ENCODE results near the gene FAM184A. TPM values are rescaled to one million over a fixed set of nuclear protein-coding genes. Genes with fewer than 3 reads are reported as not detected.

Gene FAM184A
- total and polyA plus RNA-seq, 2 of the 8 experiments (the other 6 are each of a cell fraction or from before 2014, with no cell fraction given) = 6.3 to 11.3 TPM

DNA sequence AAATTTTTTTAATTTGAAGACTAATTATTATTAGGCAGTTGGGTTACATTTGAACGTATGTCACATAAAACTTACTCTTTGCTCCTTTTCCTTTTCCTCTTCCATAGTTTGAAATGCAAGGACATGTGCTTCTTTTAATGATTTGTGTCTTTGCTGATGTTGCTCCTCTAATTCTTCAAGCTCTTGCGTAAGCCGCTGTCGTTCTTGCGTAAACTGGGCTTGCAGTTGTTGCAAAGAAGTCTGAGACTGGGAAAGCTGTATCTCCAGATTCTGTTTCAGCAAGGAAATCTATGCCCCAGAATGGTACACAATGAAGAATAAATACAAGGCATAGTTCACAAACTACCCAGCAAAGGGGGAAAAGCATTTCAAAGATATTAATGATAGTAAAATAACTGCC, 98.4 kb downstream of the FAM184A start:
- Histone ChIP-seq H3K27ac (ENCODE audit: low read depth, low read length) (no peak overlapping the region), H3K79me2 (ENCODE audit: control insufficient read depth in 1 of 2, insufficient read depth in 2 of 2, low read length in 2 of 2) (no peaks in the 10 kb centered on the region), H3K14ac (ENCODE audit: insufficient read length) (no peak overlapping the region), H3K23ac (ENCODE audit: insufficient read length) (no peak overlapping the region), H2AFZ (ENCODE audit: low read length) (no peak overlapping the region), H3K36me3 (ENCODE audit: control insufficient read depth in 2 of 4, insufficient read depth in 4 of 4, low read length in 3 of 4) (peaks cover 0 to 7% (median 2%) of the 10 kb centered on the region in 4 experiments; a peak in 3 of 8 replicates), H3K56ac (replicated peaks; ENCODE audit: insufficient read length, low read depth, low read length) (no peak overlapping the region), H3K4me2 (ENCODE audit: insufficient read depth in 1 of 2, low read depth in 2 of 2, low read length in 2 of 2) (no peak overlapping the region), H2BK5ac (ENCODE audit: low read depth, low read length) (no peak overlapping the region), H4K91ac (replicated peaks; ENCODE audit: insufficient read length, low read length) (no peak overlapping the region), H4K20me1 (replicated peaks in 1 of 2; ENCODE audit: control insufficient read depth in 1 of 2, insufficient read depth in 2 of 2, low read length in 2 of 2) (no peaks in the 10 kb centered on the region), H3K4ac (replicated peaks; ENCODE audit: insufficient read length, low read depth, low read length) (no peak overlapping the region), H3K18ac (ENCODE audit: extremely low read depth, low read length) (no peak overlapping the region), H3K9me3 (ENCODE audit: insufficient read depth in 2 of 2, low read depth in 1 of 2, low read length in 1 of 2) (no peaks in the 10 kb centered on the region), H2BK12ac (ENCODE audit: low read depth, low read length) (no peak overlapping the region), H2AK5ac (ENCODE audit: low read depth, low read length) (no peak overlapping the region), H4K8ac (ENCODE audit: extremely low read depth, insufficient read depth, low read length) (no peak overlapping the region), H3K79me1 (ENCODE audit: low read depth, low read length) (no peaks in the 10 kb centered on the region), H3K27me3 (replicated peaks in 1 of 4; ENCODE audit: control insufficient read depth in 3 of 4, extremely low read depth in 1 of 4, insufficient read depth in 3 of 4, low read length in 3 of 4) (no peaks in the 10 kb centered on the region), H2BK20ac (ENCODE audit: low read length) (no peak overlapping the region), H3K4me3 (ENCODE audit: extremely low read depth in 1 of 4, insufficient read depth in 2 of 4, low read depth in 3 of 4, low read length in 4 of 4) (no peak overlapping the region), H3K23me2 (ENCODE audit: low read depth, low read length) (no peaks in the 10 kb centered on the region), H2BK15ac (ENCODE audit: low read length) (no peak overlapping the region), H3K4me1 (replicated peaks in 1 of 4; ENCODE audit: control insufficient read depth in 3 of 4, insufficient read depth in 4 of 4, low read length in 3 of 4) (no peaks in the 10 kb centered on the region), H4K5ac (ENCODE audit: insufficient read length, low read depth, low read length) (no peak overlapping the region), H2BK120ac (replicated peaks; ENCODE audit: low read depth, low read length) (no peak overlapping the region), H3K9ac (replicated peaks in 1 of 4; ENCODE audit: extremely low read depth in 1 of 4, low read depth in 3 of 4, low read length in 3 of 4) (no peak overlapping the region)
- CTCF ChIA-PET (ENCODE audit: partially characterized antibody) = no interaction called here
- FAIRE-seq (no peak), DNase-seq (ENCODE audit: low read depth in 1 of 2, low spot score in 2 of 2) (no peak)
- 99% methylated on average over 5 of the region's 5 CpGs; no CpG with 5 or more reads in 1 of the 2 experiments for WGBS, 2 experiments (ENCODE audit: extremely low coverage in 1 of 2, insufficient coverage in 1 of 2, insufficient read length in 1 of 2, insufficient replicate concordance in 2 of 2, low coverage in 1 of 2, low lambda C conversion rate in 2 of 2, missing lambda C conversion rate in 1 of 2)
- POLR2A ChIA-PET (ENCODE audit: partially characterized antibody) = no interaction called here
- TF ChIP-seq POU5F1 (IDR thresholded peaks at IDR 0.05; ENCODE audit: low read depth, low read length) = no peak
- TF ChIP-seq NANOG (IDR thresholded peaks at IDR 0.05; ENCODE audit: insufficient read depth, low read depth, low read length, poor library complexity, severe bottlenecking) = no peak
- TF ChIP-seq CEBPB (IDR thresholded peaks at IDR 0.05; ENCODE audit: low read depth, low read length) = peak; percentile 99
- TF ChIP-seq SIN3A (conservative IDR thresholded peaks at IDR 0.05 in 1 of 2, IDR thresholded peaks at IDR 0.05 in 1 of 2; ENCODE audit: low read depth in 1 of 2, low read length in 2 of 2) = no peak
- TF ChIP-seq TAF1 (IDR thresholded peaks at IDR 0.05; ENCODE audit: low read depth, low read length) = no peak
- TF ChIP-seq EP300 (IDR thresholded peaks at IDR 0.05; ENCODE audit: borderline replicate concordance in 1 of 2, low read depth in 2 of 2, low read length in 2 of 2) = no peak
- no peak for TF ChIP-seq SIX5 (IDR thresholded peaks at IDR 0.05; ENCODE audit: low read depth, low read length)
